Right cardiac atrium (tissue), 5 donors: Measurements from ENCODE around the gene S100G. TPM values are rescaled to one million over a fixed set of nuclear protein-coding genes. Genes with fewer than 3 reads are reported as not detected.
A peak's percentile ranks its signal among the peaks of the same experiment; 100 is the strongest.

Experiments
- ATAC-seq, 2 donors: fragments of 200-7000 bp; cut with Tn5 transposase; one replicate each; pipeline versions ENCODE4 v1.8.0 to v1.9.1; 2020; ENCODE audit warnings: moderate library complexity in 2 of 2, mild to moderate bottlenecking in 1 of 2
- DNase-seq, 3 donors: peaks; one replicate each; pipeline ENCODE4 v3.0.0-alpha.2; 2020
- H3K27ac ChIP-seq: one replicate; pipeline ENCODE4 v1.5.1; 2013; ENCODE audit warnings: mild to moderate bottlenecking, low read length, control low read depth, moderate library complexity
- H3K27me3 ChIP-seq: one replicate; pipeline ENCODE4 v1.6.1; 2013; ENCODE audit not compliant: control insufficient read depth, insufficient read depth
- H3K4me1 ChIP-seq: one replicate; pipeline ENCODE4 v1.6.1; 2013; ENCODE audit warnings: low read length; ENCODE audit not compliant: control insufficient read depth, insufficient read depth
- H3K4me3 ChIP-seq: one replicate; pipeline ENCODE4 v1.5.1; 2013; ENCODE audit warnings: low read length, control low read depth
- H3K9me3 ChIP-seq: one replicate; pipeline ENCODE4 v1.6.1; 2013; ENCODE audit warnings: low read length; ENCODE audit not compliant: control insufficient read depth
- WGBS: extraction: QIAGEN DNeasy Blood & Tissue Kit; methylation state at CpG from one replicate; pipeline ENCODE4 v1.1.7; 2013; 5-methylcytosine and 5-hydroxymethylcytosine counted together
- intact Hi-C, 4 donors: fragments of 100-400 bp; cut with DNase I; formaldehyde crosslinking; loops; one replicate each; pipeline versions ENCODE4 v1.11.0 to v1.14.0; 2022 to 2023
- polyA plus RNA-seq: library from polyadenylated mRNA; stranded (reverse); fragments of 200-250 nt; gene quantifications from one replicate; pipeline ENCODE4 v1.2.3, GENCODE V29; 2013
- total RNA-seq, 4 donors: library from RNA; stranded (reverse); fragmentation: NEBNext Ultra II Directional; extraction: Animal tissue kit (Norgen Biotek cat#: 25700); gene quantifications; one replicate each; pipeline ENCODE4 v1.2.1, GENCODE V29; 2021
- donor health status: healthy with polysubstance abuse.
- donor health status: DM: no; HTN: yes; CAD: no.
- donor health status: DM: no; HTN: no; CAD: no.
- donor health status: DM: no; HTN: yes; CAD: no; lungs with severe emphysema.
- donor health status: DM: yes; HTN: yes; CAD: no.

S100G gene
- total and polyA plus RNA-seq, 5 donors, result not detected

DNA sequence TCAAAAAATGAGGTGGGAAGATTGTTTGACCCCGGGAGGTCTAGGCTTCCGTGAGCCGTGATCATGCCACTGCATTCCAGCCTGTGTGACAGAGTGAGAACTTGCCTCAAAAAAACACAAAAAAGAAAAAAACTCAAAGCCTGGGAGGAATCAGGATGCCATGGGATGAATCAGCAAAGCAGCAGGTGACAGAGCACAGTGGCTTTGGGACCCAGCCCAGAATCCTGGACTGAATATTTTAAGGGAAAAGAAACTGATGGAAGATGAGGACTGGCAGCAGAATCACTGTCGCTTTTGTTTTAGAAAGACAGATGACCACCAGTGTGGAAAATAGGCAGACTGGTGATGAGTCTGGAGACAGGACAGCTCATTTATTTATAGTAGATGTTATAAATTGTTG, 16.6 kb downstream of the S100G start:
- H3K9me3 ChIP-seq, result no peaks in the 10 kb centered on the region
- no peaks in the 10 kb centered on the region for H3K27me3 ChIP-seq
- no peak overlapping the region for H3K4me3 ChIP-seq
- no peak for DNase-seq
- intact Hi-C loops, result loop anchor here in 1 of 4 donors (10.0 kb wide), 1 partner anchor 232 kb away; no protein-coding TSS in a partner anchor
- no peak for ATAC-seq
- no peak overlapping the region for H3K27ac ChIP-seq
- no peaks in the 10 kb centered on the region for H3K4me1 ChIP-seq
- WGBS, result 83% methylated on average over 4 of the region's 4 CpGs

DNA sequence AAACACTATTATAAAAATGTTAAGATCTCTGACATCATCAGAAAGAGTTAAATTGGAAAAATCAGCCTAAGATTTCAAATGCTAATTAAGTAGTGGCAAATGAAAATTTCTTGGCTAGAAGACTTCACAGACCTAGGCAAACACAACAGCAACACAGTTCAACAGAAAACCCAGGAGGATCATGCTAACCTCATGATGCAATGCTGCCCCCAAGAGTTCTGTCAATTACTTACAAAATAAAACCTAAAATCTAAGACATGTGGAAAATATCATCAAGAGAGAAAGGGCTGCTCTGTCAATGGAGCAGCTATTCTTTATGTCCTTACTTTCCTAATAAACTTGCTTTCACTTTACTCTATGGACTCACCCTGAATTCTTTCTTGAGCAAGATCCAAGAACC, 21.0 kb downstream of the S100G start:
- H3K27ac ChIP-seq, result no peak overlapping the region
- H3K27me3 ChIP-seq, result no peaks in the 10 kb centered on the region
- no peaks in the 10 kb centered on the region for H3K4me1 ChIP-seq
- DNase-seq (no peak), ATAC-seq (peak in 1 of 2 donors; percentile 45)
- H3K4me3 ChIP-seq, result no peak overlapping the region
- H3K9me3 ChIP-seq, result no peaks in the 10 kb centered on the region
- intact Hi-C loops, result loop anchor here in 2 of 4 donors (5.0 to 10.0 kb wide), 2 partner anchors 234 to 236 kb away; no protein-coding TSS in a partner anchor

DNA sequence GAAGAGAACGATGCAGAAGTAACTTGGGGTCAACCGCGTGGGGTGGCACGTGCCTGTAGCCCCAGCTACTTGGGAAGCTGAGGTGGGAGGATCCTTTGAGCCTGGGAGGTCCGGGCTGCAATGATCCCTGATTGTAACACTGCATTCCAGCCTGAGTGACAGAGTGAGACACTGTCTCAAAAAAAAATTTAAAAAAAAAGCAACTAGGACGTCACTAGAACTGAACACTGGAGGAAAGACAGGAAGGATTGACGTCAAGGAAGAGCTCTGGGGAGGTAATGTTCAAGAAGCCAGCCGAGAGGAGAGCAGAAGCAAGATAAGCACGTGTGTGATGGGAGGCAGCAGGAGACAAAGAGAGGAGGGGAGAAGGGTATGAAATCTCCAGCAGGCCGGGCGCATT, 28.7 kb downstream of the S100G start:
- Histone ChIP-seq H3K27me3 (no peaks in the 10 kb centered on the region), H3K4me1 (no peaks in the 10 kb centered on the region), H3K9me3 (no peaks in the 10 kb centered on the region), H3K4me3 (no peak overlapping the region), H3K27ac (no peak overlapping the region)
- ATAC-seq, result peak; percentile 22 to 60
- intact Hi-C loops, result loop anchor here in 1 of 4 donors (10.0 kb wide), 1 partner anchor 244 kb away; no protein-coding TSS in a partner anchor
- 47% methylated on average over 11 of the region's 11 CpGs for WGBS
- no peak for DNase-seq

DNA sequence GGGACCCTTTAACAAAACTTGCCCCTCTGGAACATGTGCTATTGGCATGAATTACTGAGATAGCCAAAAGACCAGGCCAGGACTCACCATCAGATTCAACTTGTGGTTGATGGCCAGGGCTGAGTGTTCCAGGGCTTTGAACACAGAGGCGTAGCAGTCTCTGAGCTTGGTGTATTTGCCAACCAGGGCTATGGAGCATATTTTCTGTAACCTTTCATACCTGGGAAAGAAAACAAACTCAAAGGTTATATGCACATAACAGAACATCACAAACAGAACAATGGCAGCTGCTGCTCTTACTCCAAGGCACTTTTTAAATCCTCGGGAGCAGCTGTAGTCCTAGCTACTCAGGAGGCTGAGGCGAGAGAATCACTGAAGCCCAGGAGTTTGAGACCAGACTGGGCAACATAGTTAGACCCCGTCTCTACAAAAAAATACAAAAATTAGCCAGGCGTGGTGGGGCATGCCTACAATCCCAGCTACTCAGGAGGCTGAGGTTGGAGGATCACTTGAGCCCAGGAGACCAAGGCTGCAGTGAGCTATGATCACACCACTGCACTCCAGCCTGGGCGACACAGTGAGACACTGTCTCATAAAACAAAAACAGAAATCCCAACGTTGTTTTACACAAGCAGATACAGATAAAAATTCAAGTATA, 33.2 kb downstream of the S100G start:
- no peak overlapping the region for H3K27ac ChIP-seq
- no peaks in the 10 kb centered on the region for H3K27me3 ChIP-seq
- 92% methylated on average over 7 of the region's 7 CpGs for WGBS
- no peaks in the 10 kb centered on the region for H3K9me3 ChIP-seq
- H3K4me1 ChIP-seq, result no peaks in the 10 kb centered on the region
- H3K4me3 ChIP-seq, result no peak overlapping the region
- DNase-seq (no peak), ATAC-seq (no peak)
- intact Hi-C loops, result no loop called here

DNA sequence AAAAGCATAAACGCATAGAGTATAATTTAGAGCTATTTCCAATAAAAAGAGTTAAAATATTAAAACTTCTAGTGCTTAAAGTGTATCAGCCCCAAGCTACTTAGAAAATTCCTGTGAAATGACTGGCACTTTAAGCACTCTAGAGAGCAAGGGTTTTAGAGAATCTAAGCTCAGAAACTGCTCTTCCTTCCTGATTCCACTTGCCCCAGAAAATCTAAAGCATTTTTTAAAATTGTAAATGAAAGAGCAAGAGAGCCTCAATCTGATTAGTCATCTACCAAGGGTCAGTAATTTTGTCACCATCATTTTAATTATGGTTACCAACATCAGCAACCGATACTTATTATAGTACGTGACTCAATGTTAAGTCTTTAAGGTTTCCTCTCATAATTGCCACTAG, 37.6 kb downstream of the S100G start:
- H3K9me3 ChIP-seq, result no peaks in the 10 kb centered on the region
- intact Hi-C loops, result no loop called here
- ATAC-seq, result no peak
- no peak for DNase-seq
- WGBS, result 90% methylated on average over 3 of the region's 3 CpGs
- H3K4me1 ChIP-seq, result no peaks in the 10 kb centered on the region
- H3K4me3 ChIP-seq, result no peak overlapping the region
- H3K27ac ChIP-seq, result no peak overlapping the region
- no peaks in the 10 kb centered on the region for H3K27me3 ChIP-seq

DNA sequence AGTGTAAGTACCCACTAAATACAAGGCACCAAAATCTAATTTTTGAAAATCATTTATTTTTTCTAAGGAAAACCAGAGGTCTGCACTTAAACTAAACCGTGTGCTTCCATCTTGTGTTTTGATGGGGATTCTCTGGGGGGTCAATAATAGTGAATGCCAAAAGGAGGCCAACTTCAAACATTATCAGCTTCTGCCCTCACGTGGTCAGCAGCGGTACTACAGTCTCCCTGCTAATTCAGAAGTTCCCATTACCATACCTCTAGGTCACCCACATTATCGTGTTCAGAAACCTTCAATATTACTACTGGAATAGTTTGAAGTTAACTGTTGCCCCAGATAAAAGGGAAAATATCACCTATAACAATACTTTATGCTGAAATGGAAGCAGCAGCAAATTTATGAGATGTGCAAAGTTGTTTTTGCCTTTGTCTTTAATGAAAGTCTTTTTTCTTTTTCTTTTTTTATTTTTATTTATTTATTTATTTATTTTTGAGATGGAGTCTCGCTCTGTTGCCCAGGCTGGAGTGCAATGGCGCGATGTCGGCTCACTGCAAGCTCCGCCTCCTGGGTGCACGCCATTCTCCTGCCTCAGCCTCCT, 45.2 kb downstream of the S100G start:
- Histone ChIP-seq H3K27ac (no peak overlapping the region), H3K9me3 (no peaks in the 10 kb centered on the region), H3K4me3 (no peak overlapping the region), H3K4me1 (no peaks in the 10 kb centered on the region), H3K27me3 (no peaks in the 10 kb centered on the region)
- peak in 1 of 2 donors; percentile 55 for ATAC-seq
- 59% methylated on average over 10 of the region's 10 CpGs for WGBS
- intact Hi-C loops, result no loop called here
- peak; percentile 62 to 85 (median 71) for DNase-seq

DNA sequence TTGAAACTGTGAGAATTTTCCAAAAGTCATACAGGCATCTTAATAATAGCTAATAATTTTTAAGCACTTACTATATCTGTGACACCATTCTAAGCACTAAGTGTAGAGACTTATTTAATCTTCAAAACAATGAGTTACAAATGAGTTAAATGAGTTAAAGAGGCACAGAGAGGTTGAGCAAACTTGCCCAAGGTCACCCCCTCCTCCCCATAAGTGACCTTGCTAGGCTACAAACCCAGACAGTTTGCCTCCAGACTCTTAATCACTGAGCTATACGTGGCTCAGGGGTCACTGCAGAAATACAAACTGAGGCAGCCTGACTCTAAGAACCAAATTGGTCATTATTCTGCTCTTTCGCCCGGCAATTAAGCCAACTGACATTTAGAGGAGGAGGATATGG, 47.0 kb downstream of the S100G start:
- intact Hi-C loops, result no loop called here
- DNase-seq, result no peak
- no peak for ATAC-seq

DNA sequence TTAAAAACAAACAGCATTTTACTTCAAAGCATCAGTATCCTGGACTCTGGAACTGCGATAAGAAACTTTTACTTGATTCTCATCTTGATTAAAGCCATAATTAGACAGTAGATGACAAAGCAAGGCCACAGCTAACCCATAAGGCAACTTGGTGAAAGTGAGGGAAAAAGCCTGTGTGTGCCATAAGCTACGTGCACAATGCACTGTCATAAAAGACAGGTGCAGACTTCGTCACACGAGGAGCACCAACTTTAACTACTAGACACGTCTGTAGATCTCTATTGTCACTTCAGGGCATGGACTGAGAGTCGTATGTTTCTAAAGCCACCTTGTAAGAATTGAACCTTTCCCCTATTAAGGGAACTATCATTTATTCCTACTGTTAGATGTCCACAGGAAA, 49.4 kb downstream of the S100G start:
- DNase-seq (no peak), ATAC-seq (no peak)
- H3K4me3 ChIP-seq, result no peak overlapping the region
- no peaks in the 10 kb centered on the region for H3K4me1 ChIP-seq
- H3K27ac ChIP-seq, result no peak overlapping the region
- 86% methylated on average over 6 of the region's 6 CpGs for WGBS
- H3K9me3 ChIP-seq, result no peaks in the 10 kb centered on the region
- intact Hi-C loops, result no loop called here
- H3K27me3 ChIP-seq, result no peaks in the 10 kb centered on the region

More for the DNA sequence above, 47.0 kb downstream of the S100G start:
- Histone ChIP-seq H3K27me3 (no peaks in the 10 kb centered on the region), H3K9me3 (no peaks in the 10 kb centered on the region), H3K4me3 (no peak overlapping the region), H3K27ac (no peak overlapping the region), H3K4me1 (no peaks in the 10 kb centered on the region)
- WGBS, result 72% methylated on average over 3 of the region's 3 CpGs

DNA sequence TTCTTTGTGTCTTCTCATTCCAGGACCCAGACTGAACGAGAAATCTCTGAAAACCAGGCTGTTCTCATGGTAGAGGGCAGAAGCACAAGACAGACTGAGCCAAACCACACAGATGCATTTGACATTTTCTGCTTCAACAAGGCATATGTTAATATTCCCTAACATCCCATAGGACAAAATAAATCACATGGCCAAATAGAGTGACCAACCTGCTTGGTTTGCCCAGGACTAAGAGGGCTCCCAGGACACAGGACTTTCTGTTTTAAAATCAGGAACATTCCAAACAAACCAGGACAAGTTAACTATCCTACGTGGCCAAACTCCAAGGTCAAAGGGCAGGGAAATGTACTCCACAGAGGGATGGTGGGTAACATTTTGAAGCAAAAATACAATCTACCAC, 50.8 kb downstream of the S100G start:
- WGBS, result 79% methylated on average over 2 of the region's 2 CpGs
- no peaks in the 10 kb centered on the region for H3K9me3 ChIP-seq
- no peaks in the 10 kb centered on the region for H3K4me1 ChIP-seq
- no peak overlapping the region for H3K27ac ChIP-seq
- no peak for ATAC-seq
- H3K4me3 ChIP-seq, result no peak overlapping the region
- intact Hi-C loops, result no loop called here
- no peaks in the 10 kb centered on the region for H3K27me3 ChIP-seq
- no peak for DNase-seq

DNA sequence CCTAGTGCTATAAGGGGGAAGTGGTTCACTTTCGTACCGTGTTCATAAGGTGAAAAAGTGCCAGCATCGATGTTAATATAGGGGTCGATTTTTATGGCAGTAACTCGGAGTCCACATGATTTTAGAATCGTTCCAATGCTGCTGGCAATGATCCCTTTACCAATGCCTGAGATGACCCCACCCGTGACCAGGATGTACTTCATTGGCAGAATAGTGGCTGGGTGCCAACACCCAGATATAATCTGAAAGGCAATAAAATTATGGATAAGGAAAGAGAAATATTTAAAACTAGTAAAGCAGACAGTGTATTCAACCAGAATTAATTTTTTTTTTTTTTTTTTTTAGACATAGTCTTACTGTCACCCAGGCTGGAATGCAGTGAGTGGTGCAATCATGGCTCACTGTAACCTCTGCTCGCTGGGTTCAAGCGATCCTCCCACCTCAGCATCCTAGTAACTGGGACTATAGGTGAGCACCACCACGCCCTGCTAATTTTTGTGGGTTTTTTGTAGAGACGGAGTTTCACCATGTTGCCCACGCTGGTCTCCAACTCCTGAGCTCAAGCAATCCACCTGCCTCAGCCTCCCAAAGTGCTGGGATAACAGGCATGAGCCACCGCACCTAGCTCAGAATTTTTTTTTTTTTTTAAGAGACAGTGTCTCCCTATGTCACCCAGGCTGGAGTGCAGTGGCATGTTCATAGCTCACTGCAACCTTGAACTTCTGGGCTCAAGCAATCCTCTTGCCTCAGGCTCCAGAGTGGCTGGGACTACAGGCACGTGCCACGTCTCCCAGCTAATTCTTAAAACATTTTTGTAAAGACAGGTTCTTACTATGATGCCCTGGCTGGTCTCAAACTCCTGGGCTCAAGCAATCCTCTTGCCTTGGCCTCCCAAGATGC, 53.0 kb downstream of the S100G start:
- no peaks in the 10 kb centered on the region for H3K9me3 ChIP-seq
- WGBS, result 89% methylated on average over 15 of the region's 15 CpGs
- H3K4me1 ChIP-seq, result no peaks in the 10 kb centered on the region
- no peak for DNase-seq
- ATAC-seq, result no peak
- H3K27ac ChIP-seq, result no peak overlapping the region
- no peak overlapping the region for H3K4me3 ChIP-seq
- no peaks in the 10 kb centered on the region for H3K27me3 ChIP-seq
- intact Hi-C loops, result no loop called here
